IPS-18a (cell line): ENCODE data around the gene KANK3.
A peak's percentile ranks its signal among the peaks of the same experiment; 100 is the strongest.
"Not testable (repeated sequence)": the region's sequence is repeated elsewhere in the genome, so short reads cannot be mapped to it uniquely, and the experiment has no call there.

ENCODE experiments used
- H3K27ac ChIP-seq: one replicate; pipeline ENCODE4 v1.5.1; 2013; ENCODE audit warnings: low read length
- H3K27me3 ChIP-seq: one replicate; pipeline ENCODE4 v1.6.1; 2013; ENCODE audit warnings: mild to moderate bottlenecking, low read length; ENCODE audit not compliant: control insufficient read depth, insufficient read depth
- H3K36me3 ChIP-seq: one replicate; pipeline ENCODE4 v1.6.1; 2013; ENCODE audit warnings: low read depth, low read length; ENCODE audit not compliant: control insufficient read depth
- H3K4me1 ChIP-seq: one replicate; pipeline ENCODE4 v1.6.1; 2013; ENCODE audit warnings: low read depth, low read length; ENCODE audit not compliant: control insufficient read depth
- H3K4me3 ChIP-seq: one replicate; pipeline ENCODE4 v1.5.1; 2013; ENCODE audit warnings: low read length
- H3K9ac ChIP-seq: one replicate; pipeline ENCODE4 v1.6.1; 2013; ENCODE audit warnings: mild to moderate bottlenecking, low read length, moderate library complexity
- H3K9me3 ChIP-seq: one replicate; pipeline ENCODE4 v1.6.1; 2013; ENCODE audit warnings: low read depth, low read length; ENCODE audit not compliant: control insufficient read depth

KANK3 gene

DNA sequence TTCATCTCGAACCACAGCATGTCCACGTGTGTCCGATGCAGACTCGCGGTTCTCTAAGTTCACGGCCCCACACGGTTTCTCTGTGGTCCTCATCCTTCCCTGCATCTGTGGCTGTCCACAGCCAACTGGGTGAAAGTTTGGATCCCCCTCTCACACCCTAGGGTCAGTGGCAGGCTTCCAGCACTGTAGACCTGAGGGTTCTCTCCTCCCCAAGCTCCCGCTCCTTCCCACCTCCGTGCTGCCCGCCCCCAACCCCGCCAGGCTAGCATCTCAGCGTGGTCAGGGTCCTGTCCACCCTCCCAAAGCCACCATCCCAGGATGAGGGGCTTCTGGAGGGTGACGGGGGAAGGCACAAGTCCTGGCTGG lies 23.9 kb upstream of the KANK3 start:
- Histone ChIP-seq H3K4me1 (peaks cover 5% of the 10 kb centered on the region), H3K27ac (no peak overlapping the region), H3K36me3 (no peaks in the 10 kb centered on the region), H3K27me3 (peaks cover 49% of the 10 kb centered on the region), H3K9me3 (no peaks in the 10 kb centered on the region), H3K9ac (no peak overlapping the region), H3K4me3 (peak overlapping the region; percentile 15)

- H3K27ac ChIP-seq = no peak overlapping the region
- H3K27me3 ChIP-seq = peaks cover 52% of the 10 kb centered on the region
- no peak overlapping the region for H3K9ac ChIP-seq
- no peaks in the 10 kb centered on the region for H3K36me3 ChIP-seq
- no peaks in the 10 kb centered on the region for H3K9me3 ChIP-seq
- no peak overlapping the region for H3K4me3 ChIP-seq
- peaks cover 5% of the 10 kb centered on the region for H3K4me1 ChIP-seq
Measured at GRCh38 chr19:8366121-8366581, 23.1 kb upstream of the KANK3 start.

- peak within 1 kb of the TSS; percentile 42 for H3K9ac ChIP-seq
- H3K4me3 ChIP-seq = peak within 1 kb of the TSS; percentile 59
- H3K27ac ChIP-seq = no peak within 1 kb of the TSS
Measured at GRCh38 chr19:8363803-8364771, 21.0 kb upstream of the KANK3 start, which contains the start of gene ANGPTL4. Gene ANGPTL4, plus strand, starts transcription at chr19:8364155. Its CDS starts 167 bp downstream, at chr19:8364322.

GRCh38 chr19:8361921-8362793 lies 19.1 kb upstream of the KANK3 start:
- Histone ChIP-seq H3K4me3 (no peak overlapping the region), H3K9me3 (no peaks in the 10 kb centered on the region), H3K27ac (no peak overlapping the region), H3K36me3 (no peaks in the 10 kb centered on the region), H3K9ac (no peak overlapping the region), H3K4me1 (peaks cover 4% of the 10 kb centered on the region), H3K27me3 (peaks cover 52% of the 10 kb centered on the region)

More at GRCh38 chr19:8363803-8364771, 21.0 kb upstream of the KANK3 start, which contains the start of gene ANGPTL4:
- Histone ChIP-seq H3K36me3 (no peaks in the 10 kb centered on the region), H3K27me3 (peaks cover 52% of the 10 kb centered on the region), H3K4me1 (peaks cover 5% of the 10 kb centered on the region), H3K9me3 (no peaks in the 10 kb centered on the region)

GRCh38 chr19:8360196-8360595 lies 17.1 kb upstream of the KANK3 start:
- H3K27ac ChIP-seq = no peak overlapping the region
- H3K4me3 ChIP-seq = no peak overlapping the region
- H3K4me1 ChIP-seq = no peaks in the 10 kb centered on the region
- peaks cover 33% of the 10 kb centered on the region for H3K27me3 ChIP-seq
- H3K9me3 ChIP-seq = no peaks in the 10 kb centered on the region
- H3K36me3 ChIP-seq = no peaks in the 10 kb centered on the region
- H3K9ac ChIP-seq = no peak overlapping the region

DNA sequence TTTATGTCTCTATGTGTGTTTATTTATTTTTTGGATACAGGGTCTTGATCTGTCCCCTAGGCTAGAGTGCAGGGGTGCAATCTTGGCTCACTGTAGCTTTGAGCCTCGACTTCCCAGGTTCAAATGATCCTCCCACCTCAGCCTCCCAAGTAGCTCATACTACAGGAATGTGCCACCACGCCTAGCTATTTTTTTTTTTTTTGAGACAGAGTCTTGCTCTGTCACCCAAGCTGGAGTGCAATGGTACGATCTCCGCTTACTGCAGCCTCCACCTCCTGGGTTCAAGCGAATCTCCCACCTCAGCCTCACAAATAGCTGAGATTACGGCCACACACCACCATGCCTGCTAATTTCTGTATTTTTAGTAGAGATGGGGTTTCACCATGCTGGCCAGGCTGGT lies 15.9 kb upstream of the KANK3 start:
- Histone ChIP-seq H3K27me3 (peaks cover 22% of the 10 kb centered on the region), H3K27ac (no peak overlapping the region), H3K36me3 (no peaks in the 10 kb centered on the region), H3K4me1 (no peaks in the 10 kb centered on the region), H3K9me3 (no peaks in the 10 kb centered on the region), H3K4me3 (no peak overlapping the region), H3K9ac (no peak overlapping the region)

DNA sequence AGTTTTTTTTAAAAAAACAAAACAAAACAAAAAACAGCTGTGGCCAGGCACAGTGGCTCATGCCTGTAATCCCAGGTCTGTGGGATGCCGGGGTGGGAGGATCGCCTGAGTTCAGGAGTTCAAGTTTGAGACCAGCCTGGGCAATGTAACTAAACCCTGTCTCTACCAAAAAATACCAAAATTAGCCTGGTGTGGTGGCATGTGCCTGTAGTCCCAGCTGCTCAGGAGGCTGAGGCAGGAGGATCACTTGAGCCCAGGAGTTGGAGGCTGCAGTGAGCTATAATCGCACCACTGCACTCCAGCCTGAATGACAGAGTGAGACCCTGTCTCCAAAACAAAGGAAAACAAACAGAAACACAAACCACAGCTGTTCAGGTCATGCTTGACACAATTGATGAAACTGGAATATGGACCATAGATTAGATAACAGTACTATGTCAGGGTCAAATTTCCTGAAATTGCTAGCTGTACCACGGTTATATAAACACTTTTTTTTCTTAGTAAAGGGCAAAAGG lies 14.0 kb upstream of the KANK3 start:
- Histone ChIP-seq H3K9ac (no peak overlapping the region), H3K36me3 (no peaks in the 10 kb centered on the region), H3K27me3 (peaks cover 4% of the 10 kb centered on the region), H3K4me1 (peaks cover 4% of the 10 kb centered on the region), H3K4me3 (no peak overlapping the region), H3K9me3 (no peaks in the 10 kb centered on the region), H3K27ac (no peak overlapping the region)

- H3K4me1 ChIP-seq = peaks cover 5% of the 10 kb centered on the region
- no peaks in the 10 kb centered on the region for H3K9me3 ChIP-seq
- no peaks in the 10 kb centered on the region for H3K36me3 ChIP-seq
- no peak overlapping the region for H3K4me3 ChIP-seq
- no peaks in the 10 kb centered on the region for H3K27me3 ChIP-seq
- no peak overlapping the region for H3K9ac ChIP-seq
- no peak overlapping the region for H3K27ac ChIP-seq
Measured at GRCh38 chr19:8355631-8356402, 12.8 kb upstream of the KANK3 start.

DNA sequence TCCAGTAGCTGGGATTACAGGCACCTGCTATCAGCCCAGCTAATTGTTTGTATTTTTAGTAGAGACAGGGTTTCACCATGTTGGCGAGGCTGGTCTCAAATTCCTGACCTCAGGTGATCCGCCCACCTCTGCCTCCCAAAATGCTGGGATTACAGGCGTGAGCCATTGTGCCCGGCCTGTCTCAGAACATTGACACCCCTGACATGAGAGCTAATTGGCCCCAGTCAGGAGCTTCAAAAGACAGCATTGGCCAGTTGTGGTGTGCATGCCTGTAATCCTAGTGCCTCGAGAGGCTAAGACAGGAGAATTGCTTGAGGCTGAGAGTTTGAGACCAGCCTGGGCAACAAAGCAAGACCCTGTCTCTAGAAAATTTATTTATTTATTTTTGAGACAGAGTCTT lies 9.8 kb upstream of the KANK3 start:
- not testable (repeated sequence) for H3K27ac ChIP-seq, H3K9me3 ChIP-seq, H3K27me3 ChIP-seq, H3K9ac ChIP-seq, H3K36me3 ChIP-seq, H3K4me1 ChIP-seq
- H3K4me3 ChIP-seq = peak overlapping the region; percentile 35

GRCh38 chr19:8352134-8352827 lies 9.2 kb upstream of the KANK3 start:
- no peak overlapping the region for H3K9ac ChIP-seq
- H3K4me3 ChIP-seq = peak overlapping the region; percentile 35
- no peaks in the 10 kb centered on the region for H3K9me3 ChIP-seq
- no peaks in the 10 kb centered on the region for H3K36me3 ChIP-seq
- H3K27ac ChIP-seq = no peak overlapping the region
- no peaks in the 10 kb centered on the region for H3K27me3 ChIP-seq
- peaks cover 5% of the 10 kb centered on the region for H3K4me1 ChIP-seq
